Activated CD4-positive, alpha-beta T cell treated with anti-CD3 and anti-CD28 coated beads, Interleukin-2, amount 50 U/mL, for 16 hours (primary cell): Measurements from ENCODE around the gene ZMYND19.
A peak's percentile ranks its signal among the peaks of the same experiment; 100 is the strongest.
"Not testable (repeated sequence)": the region's sequence is repeated elsewhere in the genome, so short reads cannot be mapped to it uniquely, and the experiment has no call there.

ENCODE experiments used
- DNase-seq: peaks from one replicate; pipeline ENCODE4 v3.0.0-alpha.2; 2020

ZMYND19 gene

GRCh38 chr9:137553654-137554053 is 36.7 kb downstream of the ZMYND19 start:
- DNase-seq, result not testable (repeated sequence)

DNA sequence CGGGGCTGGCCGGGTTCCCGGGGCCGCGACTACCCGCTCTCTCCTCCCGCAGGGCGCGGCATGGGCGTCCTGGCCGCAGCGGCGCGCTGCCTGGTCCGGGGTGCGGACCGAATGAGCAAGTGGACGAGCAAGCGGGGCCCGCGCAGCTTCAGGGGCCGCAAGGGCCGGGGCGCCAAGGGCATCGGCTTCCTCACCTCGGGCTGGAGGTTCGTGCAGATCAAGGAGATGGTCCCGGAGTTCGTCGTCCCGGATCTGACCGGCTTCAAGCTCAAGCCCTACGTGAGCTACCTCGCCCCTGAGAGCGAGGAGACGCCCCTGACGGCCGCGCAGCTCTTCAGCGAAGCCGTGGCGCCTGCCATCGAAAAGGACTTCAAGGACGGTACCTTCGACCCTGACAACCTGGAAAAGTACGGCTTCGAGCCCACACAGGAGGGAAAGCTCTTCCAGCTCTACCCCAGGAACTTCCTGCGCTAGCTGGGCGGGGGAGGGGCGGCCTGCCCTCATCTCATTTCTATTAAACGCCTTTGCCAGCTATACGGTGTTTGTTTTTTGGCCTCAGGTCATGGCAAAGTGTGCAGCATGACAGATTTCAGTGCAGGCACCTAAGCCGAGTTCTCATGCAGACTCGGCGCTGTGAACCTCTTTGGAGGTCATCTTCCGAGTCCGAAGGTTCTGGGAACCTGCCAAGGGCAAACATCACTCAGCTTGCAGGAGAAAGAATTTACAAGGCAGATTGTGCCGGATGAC is 38.1 kb downstream of the ZMYND19 start:
- DNase-seq, result no peak

DNA sequence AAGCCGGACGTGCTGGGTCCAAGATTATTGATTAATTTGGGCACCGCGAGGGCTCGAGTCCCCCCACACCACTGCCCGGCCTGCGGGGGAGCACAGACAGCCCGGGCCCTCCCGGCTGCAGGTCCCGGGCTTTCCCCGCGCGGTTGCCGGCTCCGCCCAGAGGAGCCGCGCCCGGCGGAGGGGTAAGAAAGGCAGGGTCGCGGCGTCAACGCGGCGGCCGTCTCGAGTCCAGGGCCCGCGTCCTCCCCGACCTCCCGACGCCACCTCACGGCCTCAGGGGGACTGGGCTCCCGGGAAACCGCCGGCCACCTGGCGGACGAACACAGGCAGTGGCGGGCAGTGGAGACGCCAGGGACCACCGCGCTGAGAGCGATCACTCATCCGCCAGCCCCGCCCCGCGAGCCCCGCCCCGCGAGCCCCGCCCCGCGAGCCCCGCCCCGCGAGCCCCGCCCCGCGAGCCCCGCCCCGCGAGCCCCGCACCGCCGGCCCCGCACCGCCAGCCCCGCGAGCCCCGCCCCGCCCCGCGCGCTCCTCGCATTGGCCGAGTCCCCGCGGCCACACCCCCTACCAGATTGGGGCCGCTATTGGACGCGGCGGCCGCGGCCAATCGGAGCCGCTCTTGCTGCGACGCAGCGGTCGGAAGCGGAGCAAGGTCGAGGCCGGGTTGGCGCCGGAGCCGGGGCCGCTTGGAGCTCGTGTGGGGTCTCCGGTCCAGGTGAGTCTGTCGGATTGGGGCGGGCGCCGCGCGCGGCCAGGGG is 38.9 kb downstream of the ZMYND19 start, which contains the start of gene MRPL41:
Gene MRPL41, plus strand, starts transcription at position 616 of the 758 bp plus-strand sequence. CDS start 203 bp downstream, outside the sequence.
- DNase-seq, result peak; percentile 91

DNA sequence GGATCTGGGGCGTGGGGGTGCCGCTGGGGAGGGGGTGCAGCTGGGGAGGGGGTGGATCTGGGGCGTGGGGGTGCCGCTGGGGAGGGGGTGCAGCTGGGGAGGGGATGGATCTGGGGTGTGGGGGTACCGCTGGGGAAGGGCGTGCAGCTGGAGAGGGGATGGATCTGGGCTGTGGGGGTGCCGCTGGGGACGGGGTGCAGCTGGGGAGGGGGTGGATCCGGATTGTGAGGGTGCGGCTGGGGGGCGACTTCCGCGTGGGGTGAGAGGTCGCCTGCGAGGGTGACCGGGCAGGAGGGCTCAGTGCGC is 39.4 kb downstream of the ZMYND19 start:
- not testable (repeated sequence) for DNase-seq

- DNase-seq, result peak; percentile 32
Observed at GRCh38 chr9:137550231-137550621, 40.1 kb downstream of the ZMYND19 start, which contains the start of gene PNPLA7. PNPLA7 (minus strand) TSS chr9:137550402; CDS start chr9:137550197, 205 bp downstream.

- DNase-seq, result no peak
Observed at GRCh38 chr9:137547687-137548543, 42.4 kb downstream of the ZMYND19 start.

GRCh38 chr9:137545123-137545522 is 45.2 kb downstream of the ZMYND19 start:
- DNase-seq, result no peak

DNA sequence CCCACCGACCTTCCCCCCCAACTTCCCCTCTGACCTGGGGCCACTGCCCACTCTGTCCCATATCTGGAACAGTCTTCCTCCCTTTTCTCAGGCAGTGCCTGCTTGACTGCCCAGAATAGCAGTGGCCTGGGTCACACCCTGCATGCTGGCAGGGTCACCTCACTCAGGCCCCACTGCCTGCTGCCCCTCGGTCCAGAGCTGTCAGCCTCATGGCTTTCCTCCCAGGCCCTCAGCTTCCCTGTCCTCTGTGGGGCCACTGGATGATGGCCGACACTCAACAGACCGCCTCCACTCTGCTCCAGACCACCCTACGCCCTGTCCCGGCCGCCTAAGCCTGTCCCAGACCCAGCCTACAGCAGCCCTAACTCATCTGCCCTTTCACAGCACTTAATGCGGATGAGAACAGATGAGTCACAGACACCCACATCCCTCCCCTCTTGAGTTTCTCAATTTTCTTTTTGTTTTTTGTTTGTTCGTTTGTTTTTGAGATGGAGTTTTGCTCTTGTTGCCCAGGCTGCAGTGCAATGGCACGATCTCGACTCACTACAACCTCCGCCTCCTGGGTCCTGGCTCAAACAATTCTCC is 46.0 kb downstream of the ZMYND19 start:
- no peak for DNase-seq

GRCh38 chr9:137543237-137543963 is 46.9 kb downstream of the ZMYND19 start:
- no peak for DNase-seq

- no peak for DNase-seq
Observed at GRCh38 chr9:137542486-137542885, 47.8 kb downstream of the ZMYND19 start.

DNA sequence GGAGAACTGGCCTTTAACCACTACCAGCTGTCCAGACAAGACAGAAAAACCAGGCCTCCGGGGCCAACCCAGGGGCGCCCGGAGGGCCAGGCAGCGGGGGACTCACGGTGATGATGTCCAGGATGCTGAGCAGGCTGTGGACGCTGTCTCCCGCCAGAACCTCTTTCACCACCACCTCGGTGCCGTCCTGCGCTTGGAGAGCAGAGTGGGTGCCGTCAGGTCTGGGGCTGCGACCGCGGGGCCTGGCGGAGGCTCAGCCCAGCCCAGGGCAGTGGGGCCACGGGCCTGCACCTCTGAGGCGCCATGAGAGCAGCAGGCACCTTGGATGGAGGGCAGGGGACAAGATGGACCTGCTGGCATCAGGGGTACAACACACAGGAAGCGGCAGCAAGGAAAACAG is 49.8 kb downstream of the ZMYND19 start:
- no peak for DNase-seq

DNA sequence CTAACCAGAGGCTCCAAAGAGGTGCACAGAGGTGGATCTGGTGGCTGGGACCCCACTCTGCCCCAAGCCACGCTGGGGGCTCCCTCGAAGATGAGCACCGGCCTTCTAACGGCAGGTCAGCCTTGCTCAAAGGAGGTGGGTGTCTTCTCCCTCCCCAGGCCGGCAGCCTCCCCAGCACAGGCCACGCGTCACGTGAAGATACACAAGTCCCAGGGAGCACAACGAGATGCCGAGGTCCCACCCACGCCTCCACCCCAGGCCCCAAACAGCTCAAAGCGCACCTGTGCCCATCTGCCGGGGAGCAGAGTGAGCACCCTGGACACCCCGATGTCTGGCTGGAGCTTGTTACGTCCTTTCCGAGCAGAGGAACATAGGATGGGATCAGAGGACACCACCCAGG is 52.3 kb downstream of the ZMYND19 start:
- DNase-seq, result no peak

- DNase-seq, result peak; percentile 10
Observed at GRCh38 chr9:137536594-137537131, 53.6 kb downstream of the ZMYND19 start.

DNA sequence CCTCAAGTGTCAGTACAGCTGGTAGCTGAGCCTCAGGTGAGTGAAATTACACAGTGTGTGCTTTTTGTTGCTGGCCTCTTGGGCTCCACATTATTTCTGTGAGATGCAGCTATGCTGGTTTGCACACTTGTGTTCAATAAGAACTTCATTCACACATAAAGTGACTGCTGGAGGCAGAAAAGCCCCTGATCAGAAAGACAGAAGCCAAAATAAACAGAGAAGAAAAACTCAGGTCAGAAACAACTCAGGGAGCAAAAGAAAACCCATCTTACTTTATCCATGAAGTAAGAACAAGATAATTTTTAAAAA is 55.2 kb downstream of the ZMYND19 start:
- DNase-seq, result no peak

- DNase-seq, result peak; percentile 53
Observed at GRCh38 chr9:137534256-137535119, 55.8 kb downstream of the ZMYND19 start.

DNA sequence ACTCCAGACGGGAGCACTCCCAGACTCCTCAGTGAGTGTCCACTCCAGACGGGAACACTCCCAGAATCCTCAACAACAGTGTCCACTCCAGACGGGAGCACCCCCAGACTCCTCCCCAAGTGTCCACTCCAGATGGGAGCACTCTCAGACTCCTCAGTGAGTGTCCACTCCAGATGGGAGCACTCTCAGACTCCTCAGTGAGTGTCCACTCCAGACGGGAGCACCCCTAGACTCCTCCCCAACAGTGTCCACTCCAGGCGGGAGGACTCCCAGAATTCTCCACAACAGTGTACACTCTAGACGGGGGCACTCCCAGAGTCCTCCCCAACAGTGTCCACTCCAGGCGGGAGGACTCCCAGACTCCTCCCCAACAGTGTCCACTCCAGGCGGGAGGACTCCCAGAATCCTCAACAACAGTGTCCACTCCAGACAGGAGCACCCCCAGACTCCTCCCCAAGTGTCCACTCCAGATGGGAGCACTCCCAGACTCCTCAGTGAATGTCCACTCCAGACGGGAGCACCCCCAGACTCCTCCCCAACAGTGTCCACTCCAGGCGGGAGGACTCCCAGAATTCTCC is 57.3 kb downstream of the ZMYND19 start:
- not testable (repeated sequence) for DNase-seq
